Measurements from ENCODE around the gene DGKE. TPM values are rescaled to one million over a fixed set of nuclear protein-coding genes. Genes with fewer than 3 reads are reported as not detected.

Gene DGKE
- total and polyA plus RNA-seq, 2 donors (not counting 3 experiments of a cell fraction or from before 2014, with no cell fraction given) = 4.9 to 22.9 TPM

- Histone ChIP-seq H3K27ac (ENCODE audit: insufficient read depth, low read depth, low read length) (no peak overlapping the region), H3K27me3 (ENCODE audit: control insufficient read depth in 2 of 2, insufficient read depth in 2 of 2, low read length in 2 of 2) (no peaks in the 10 kb centered on the region), H3K9ac (replicated peaks; ENCODE audit: extremely low read depth, insufficient read depth, low read length) (no peak overlapping the region), H4K20me1 (replicated peaks; ENCODE audit: control insufficient read depth, extremely low read depth, insufficient read depth, low read length) (no peaks in the 10 kb centered on the region), H3K36me3 (ENCODE audit: control insufficient read depth in 2 of 2, extremely low read depth in 1 of 2, insufficient read depth in 2 of 2, low read length in 2 of 2) (no peaks in the 10 kb centered on the region), H3K9me1 (replicated peaks; ENCODE audit: control insufficient read depth, extremely low read depth, insufficient read depth, low read length) (no peaks in the 10 kb centered on the region), H3K4me1 (ENCODE audit: control insufficient read depth, extremely low read depth, insufficient read depth, low read length) (no peaks in the 10 kb centered on the region), H3K4me3 (replicated peaks in 1 of 3; ENCODE audit: insufficient read depth in 1 of 3, low read depth in 1 of 3, low read length in 3 of 3) (no peak overlapping the region), H2AFZ (ENCODE audit: low read depth, low read length) (no peak overlapping the region), H3K79me2 (ENCODE audit: control insufficient read depth, insufficient read depth, low read length) (no peaks in the 10 kb centered on the region), H3K9me3 (replicated peaks; ENCODE audit: control insufficient read depth, insufficient read depth, low read length) (no peaks in the 10 kb centered on the region), H3K4me2 (ENCODE audit: insufficient read depth, low read length) (no peak overlapping the region)
- FAIRE-seq = no peak
- intact Hi-C loops (cut with micrococcal nuclease) (no loop called here), dilution Hi-C loops (cut with MboI; ENCODE audit: extremely low pct_ligation_motif_present, low sequenced_read_pairs) (no loop called here)
- no peak for TF ChIP-seq POLR2AphosphoS5 (IDR thresholded peaks at IDR 0.05; ENCODE audit: insufficient read depth, low read depth, low read length)
- TF ChIP-seq GATA2 (IDR thresholded peaks at IDR 0.05; ENCODE audit: insufficient read depth, insufficient read length, low read depth, low read length) = no peak
- no peak for TF ChIP-seq EZH2 (IDR thresholded peaks at IDR 0.05; ENCODE audit: borderline replicate concordance, low read depth, low read length, severe bottlenecking)
- TF ChIP-seq, protein P1, sequence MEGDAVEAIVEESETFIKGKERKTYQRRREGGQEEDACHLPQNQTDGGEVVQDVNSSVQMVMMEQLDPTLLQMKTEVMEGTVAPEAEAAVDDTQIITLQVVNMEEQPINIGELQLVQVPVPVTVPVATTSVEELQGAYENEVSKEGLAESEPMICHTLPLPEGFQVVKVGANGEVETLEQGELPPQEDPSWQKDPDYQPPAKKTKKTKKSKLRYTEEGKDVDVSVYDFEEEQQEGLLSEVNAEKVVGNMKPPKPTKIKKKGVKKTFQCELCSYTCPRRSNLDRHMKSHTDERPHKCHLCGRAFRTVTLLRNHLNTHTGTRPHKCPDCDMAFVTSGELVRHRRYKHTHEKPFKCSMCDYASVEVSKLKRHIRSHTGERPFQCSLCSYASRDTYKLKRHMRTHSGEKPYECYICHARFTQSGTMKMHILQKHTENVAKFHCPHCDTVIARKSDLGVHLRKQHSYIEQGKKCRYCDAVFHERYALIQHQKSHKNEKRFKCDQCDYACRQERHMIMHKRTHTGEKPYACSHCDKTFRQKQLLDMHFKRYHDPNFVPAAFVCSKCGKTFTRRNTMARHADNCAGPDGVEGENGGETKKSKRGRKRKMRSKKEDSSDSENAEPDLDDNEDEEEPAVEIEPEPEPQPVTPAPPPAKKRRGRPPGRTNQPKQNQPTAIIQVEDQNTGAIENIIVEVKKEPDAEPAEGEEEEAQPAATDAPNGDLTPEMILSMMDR (IDR thresholded peaks at IDR 0.05; ENCODE audit: extremely low read depth in 1 of 2, insufficient read depth in 1 of 2, low read depth in 1 of 2, low read length in 2 of 2) = no peak
- no peak for TF ChIP-seq MYC (IDR thresholded peaks at IDR 0.05; ENCODE audit: low read depth, low read length)
- no peak for TF ChIP-seq POLR2A (IDR thresholded peaks at IDR 0.05; ENCODE audit: low read depth, low read length)
- TF ChIP-seq JUN (IDR thresholded peaks at IDR 0.05; ENCODE audit: borderline replicate concordance, insufficient read depth, insufficient read length, low read depth) = no peak
- TF ChIP-seq MAX (IDR thresholded peaks at IDR 0.05; ENCODE audit: insufficient read depth, insufficient read length) = no peak
- no peak for TF ChIP-seq FOS (IDR thresholded peaks at IDR 0.05; ENCODE audit: borderline replicate concordance, insufficient read depth, low read length)
- POLR2A ChIA-PET = no interaction called here
- no peak for DNase-seq (ENCODE audit: low read depth, low spot score)
- no TSS peak for BruUV-seq (replicated peaks)
- CTCF ChIA-PET = interaction anchor here (1.7 kb wide), 1 partner anchor 11 kb away, joined by 7 read pairs; no protein-coding TSS in a partner anchor
Measured at GRCh38 chr17:56879280-56879679, 45.3 kb downstream of the DGKE start.

Data from endothelial cell of umbilical vein (primary cell).